ENCODE measurements around the gene CD8A.

Gene CD8A

GRCh38 chr2:86770816-86771301 is 19.9 kb downstream of the CD8A start:
- no peak for TF ChIP-seq CTCF (conservative IDR thresholded peaks at IDR 0.05)
- no peak overlapping the region for H3K27ac ChIP-seq

GRCh38 chr2:86769838-86770237 is 20.9 kb downstream of the CD8A start:
- H3K27ac ChIP-seq = no peak overlapping the region
- TF ChIP-seq CTCF (conservative IDR thresholded peaks at IDR 0.05) = no peak

- H3K27ac ChIP-seq = no peak overlapping the region
Measured at GRCh38 chr2:86768189-86768949, 22.3 kb downstream of the CD8A start.

GRCh38 chr2:86765310-86765695 is 25.4 kb downstream of the CD8A start:
- H3K27ac ChIP-seq = no peak overlapping the region
- no peak for TF ChIP-seq CTCF (conservative IDR thresholded peaks at IDR 0.05)

More at GRCh38 chr2:86768189-86768949, 22.3 kb downstream of the CD8A start:
- no peak for TF ChIP-seq CTCF (conservative IDR thresholded peaks at IDR 0.05)

GRCh38 chr2:86764661-86765309 is 25.9 kb downstream of the CD8A start:
- no peak overlapping the region for H3K27ac ChIP-seq
- TF ChIP-seq CTCF (conservative IDR thresholded peaks at IDR 0.05) = peak; percentile 77

- no peak overlapping the region for H3K27ac ChIP-seq
- no peak for TF ChIP-seq CTCF (conservative IDR thresholded peaks at IDR 0.05)
Measured at GRCh38 chr2:86760371-86760770, 30.3 kb downstream of the CD8A start.

- TF ChIP-seq CTCF (conservative IDR thresholded peaks at IDR 0.05) = no peak
- H3K27ac ChIP-seq = no peak overlapping the region
Measured at GRCh38 chr2:86758405-86758804, 32.3 kb downstream of the CD8A start.
